D341Med (cell line): ENCODE results near the gene NCR1.
"Not testable (repeated sequence)": the region's sequence is repeated elsewhere in the genome, so short reads cannot be mapped to it uniquely, and the experiment has no call there.

Experiments used
- DNase-seq: peaks from one replicate; pipeline ENCODE4 v3.0.0; 2012; ENCODE audit warnings: low spot score

The NCR1 gene

DNA sequence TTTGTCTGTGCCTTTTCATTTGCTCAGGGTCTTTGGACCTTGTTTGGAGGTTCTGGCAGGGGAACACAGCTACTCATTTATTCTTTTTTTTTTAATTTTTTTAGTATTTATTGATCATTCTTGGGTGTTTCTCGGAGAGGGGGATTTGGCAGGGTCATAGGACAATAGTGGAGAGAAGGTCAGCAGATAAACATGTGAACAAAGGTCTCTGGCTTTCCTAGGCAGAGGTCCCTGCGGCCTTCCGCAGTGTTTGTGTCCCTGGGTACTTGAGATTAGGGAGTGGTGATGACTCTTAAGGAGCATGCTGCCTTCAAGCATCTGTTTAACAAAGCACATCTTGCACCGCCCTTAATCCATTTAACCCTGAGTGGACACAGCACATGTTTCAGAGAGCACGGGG is 2.0 kb downstream of the NCR1 start:
- DNase-seq, result not testable (repeated sequence)

GRCh38 chr19:54916822-54917221 is 10.9 kb downstream of the NCR1 start:
- DNase-seq, result no peak

DNA sequence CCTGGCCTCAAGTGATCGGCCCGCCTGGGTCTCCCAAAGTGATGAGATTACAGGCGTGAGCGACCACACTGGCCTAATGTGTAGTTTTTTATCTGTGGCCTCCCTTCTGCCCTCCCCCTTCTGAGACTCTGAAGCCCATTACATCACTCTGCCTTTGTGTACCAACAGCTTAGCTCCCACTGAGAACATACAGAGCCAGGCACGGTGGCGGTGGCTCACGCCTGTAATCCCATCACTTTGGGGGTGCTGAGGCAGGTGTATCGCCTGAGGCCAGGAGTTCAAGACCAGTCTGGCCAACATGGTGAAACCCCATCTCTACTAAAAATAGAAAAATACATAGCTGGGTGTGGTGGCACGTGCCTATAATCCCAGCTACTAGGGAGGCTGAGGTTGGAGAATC is 12.6 kb downstream of the NCR1 start:
- no peak for DNase-seq

DNA sequence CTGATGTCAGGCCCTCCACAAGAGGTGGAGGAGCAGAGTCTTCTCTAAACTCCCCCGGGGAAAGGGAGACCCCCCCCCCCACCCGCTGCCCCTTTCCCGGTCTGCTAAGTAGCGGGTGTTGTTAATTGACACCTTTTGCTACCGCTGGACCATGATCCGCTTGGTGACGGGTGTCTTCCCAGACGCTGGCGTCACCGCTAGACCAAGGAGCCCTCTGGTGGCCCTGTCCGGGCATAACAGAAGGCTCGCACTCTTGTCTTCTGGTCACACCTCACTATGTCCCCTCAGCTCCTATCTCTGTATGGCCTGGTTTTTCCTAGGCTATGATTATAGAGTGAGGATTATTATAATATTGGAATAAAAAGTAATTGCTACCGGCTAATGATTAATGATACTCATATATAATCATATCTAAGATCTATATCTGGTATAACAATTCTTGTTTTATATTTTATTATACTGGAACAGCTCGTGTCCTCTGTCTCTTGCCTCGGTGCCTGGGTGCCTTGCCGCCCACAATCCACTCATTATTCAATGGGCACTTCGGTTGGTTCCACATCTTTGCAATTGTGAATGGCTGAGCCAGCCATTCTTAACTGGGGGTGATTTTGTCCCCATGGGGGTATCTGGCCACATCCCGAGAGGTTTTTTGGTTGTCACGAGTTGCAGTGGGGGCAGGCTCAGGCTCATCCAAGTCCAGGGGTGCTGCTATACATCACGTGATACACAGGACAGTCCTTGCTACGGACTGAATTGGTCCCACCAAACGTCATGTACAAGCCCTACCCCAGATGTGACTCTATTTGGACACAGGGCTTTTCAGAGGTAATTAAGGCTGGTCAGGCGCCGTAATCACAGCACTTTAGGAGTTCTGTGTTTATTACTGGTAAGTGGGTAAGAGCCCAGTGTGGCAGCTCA is 14.0 kb downstream of the NCR1 start:
- DNase-seq, result not testable (repeated sequence)

DNA sequence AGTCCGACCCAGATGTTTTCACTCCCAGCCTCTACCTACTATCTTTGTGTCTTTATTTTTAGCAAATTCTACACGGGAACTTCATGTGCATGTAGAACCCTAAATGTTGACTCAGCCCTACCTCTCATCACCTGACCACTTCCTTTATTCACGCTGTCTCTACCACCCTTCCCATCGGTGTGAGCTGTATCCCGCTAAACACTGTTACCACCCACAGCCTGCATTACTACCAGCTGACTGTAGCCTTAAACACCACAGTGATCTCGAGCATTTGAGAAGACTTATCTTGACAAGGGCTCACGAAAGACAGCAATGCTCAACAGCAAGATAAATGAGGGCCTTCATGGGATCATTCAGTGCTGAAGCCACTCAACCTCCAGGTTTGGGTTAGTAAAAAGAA is 15.1 kb downstream of the NCR1 start:
- no peak for DNase-seq

DNA sequence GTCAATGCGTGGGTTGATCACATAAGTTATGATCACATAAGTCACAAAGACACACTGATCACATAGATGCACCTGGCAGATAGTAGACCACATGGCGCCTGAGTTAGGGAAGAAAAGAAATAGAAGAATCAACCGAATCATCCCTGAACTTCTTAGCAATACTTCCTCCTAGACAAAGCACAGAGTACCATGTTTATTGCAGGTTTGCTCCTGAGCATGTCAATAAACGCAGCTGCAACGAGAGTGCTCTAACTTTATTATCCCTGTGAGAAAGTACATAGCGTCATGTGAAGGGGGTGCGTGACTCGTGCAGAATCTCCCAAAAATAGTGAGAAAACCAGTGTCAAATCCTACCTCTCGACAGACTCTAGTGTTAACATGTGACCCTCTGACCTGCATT is 17.3 kb downstream of the NCR1 start:
- DNase-seq, result no peak

GRCh38 chr19:54928299-54928698 is 22.4 kb downstream of the NCR1 start:
- DNase-seq, result no peak

DNA sequence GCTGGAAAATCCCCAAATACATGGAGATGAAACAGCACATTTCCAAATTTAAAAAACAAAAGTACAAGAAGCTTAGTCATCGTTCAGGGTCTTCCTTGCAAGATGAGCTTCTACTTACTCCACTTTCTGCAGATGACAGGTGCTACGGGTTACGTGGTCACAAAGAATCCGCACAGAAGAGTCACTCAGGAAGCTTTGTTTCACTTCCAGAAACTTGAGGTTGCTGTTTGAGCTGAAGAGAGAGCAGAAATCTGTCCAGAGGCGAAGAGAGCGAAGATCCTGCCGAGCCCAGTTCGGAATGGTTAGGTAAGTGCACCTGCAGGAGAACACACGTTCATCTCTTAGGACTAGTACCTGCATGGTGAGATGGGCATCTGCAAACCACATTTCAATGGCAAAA is 32.0 kb downstream of the NCR1 start:
- DNase-seq, result no peak

DNA sequence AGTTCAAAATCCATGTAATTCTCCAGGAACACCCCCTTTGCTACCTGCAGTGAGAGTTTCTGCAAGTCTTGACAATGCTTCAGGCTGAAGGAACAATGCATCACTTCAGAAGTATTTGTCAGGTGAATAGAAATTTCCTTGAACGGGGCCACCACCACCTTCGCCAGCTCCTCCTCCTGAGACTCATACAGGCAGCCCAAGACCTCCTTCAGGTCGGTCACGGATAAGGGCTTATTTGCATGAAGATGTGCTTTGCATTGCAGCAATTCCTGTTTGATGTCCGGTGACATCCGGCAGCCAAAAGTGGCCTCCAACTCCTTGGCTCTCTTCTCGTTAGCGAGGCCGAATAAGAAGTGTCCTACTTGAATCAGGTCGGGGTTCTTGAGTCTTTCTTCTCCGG is 33.0 kb downstream of the NCR1 start:
- no peak for DNase-seq

DNA sequence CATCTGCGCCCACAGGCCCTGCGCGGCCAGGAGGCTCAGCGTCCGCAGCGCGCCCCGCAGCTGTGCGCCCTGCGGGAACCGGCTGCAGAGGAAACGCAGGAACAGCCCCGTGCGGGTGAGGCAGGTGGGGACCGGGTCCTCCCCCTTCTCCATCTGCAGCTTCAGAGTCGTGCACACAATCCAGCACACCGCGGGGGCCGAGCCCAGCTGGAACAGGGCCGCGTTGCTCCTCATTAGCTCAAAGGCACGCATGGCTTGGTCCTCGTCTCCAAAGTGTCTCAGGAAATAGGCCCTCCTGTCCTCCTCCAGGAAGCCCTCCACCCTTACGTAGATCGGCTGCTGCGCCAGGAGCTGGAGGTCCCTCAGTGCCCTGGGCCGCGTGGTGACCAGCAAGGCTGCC is 33.6 kb downstream of the NCR1 start:
- DNase-seq, result not testable (repeated sequence)

- DNase-seq, result not testable (repeated sequence)
These were observed 37.9 kb downstream of the NCR1 start for GRCh38 chr19:54943772-54944361.

- no peak for DNase-seq
These were observed 41.4 kb downstream of the NCR1 start, which contains the start of gene NLRP7 for GRCh38 chr19:54947381-54947780. Gene NLRP7, minus strand, starts transcription at chr19:54947530.

GRCh38 chr19:54949412-54949811 is 43.5 kb downstream of the NCR1 start:
- DNase-seq, result no peak

DNA sequence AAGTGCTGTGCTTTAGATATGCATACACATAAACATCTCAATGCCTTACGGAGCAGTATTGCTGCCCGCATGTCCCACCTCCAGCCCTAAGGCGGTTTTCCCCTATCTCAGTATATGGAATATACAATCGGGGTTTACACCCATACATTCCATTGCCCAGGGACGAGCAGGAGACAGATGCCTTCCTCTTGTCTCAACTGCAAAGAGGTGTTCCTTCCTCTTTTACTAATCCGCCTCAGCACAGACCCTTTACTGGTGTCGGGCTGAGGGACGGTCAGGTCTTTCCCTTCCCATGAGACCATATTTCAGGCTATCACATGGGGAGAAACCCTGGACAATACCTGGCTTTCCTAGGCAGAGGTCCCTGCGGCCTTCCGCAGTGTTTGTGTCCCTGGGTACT is 44.6 kb downstream of the NCR1 start:
- not testable (repeated sequence) for DNase-seq

- DNase-seq, result no peak
These were observed 46.8 kb downstream of the NCR1 start for GRCh38 chr19:54952591-54953344.

DNA sequence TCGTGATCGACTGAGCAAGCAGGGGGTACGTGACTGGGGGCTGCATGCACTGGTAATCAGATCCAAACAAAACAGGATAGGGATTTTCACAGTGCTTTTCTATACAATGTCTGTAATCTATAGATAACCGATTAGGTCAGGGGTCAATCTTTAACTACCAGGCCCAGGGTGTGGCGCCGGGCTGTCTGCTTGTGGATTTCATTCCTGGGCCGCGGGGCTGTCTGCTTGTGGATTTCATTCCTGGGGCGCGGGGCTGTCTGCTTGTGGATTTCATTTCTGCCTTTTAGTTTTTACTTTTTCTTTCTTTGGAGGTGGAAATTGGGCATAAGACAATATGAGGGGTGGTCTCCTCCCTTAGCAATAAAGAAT is 47.4 kb downstream of the NCR1 start:
- DNase-seq, result not testable (repeated sequence)

GRCh38 chr19:54955376-54955775 is 49.4 kb downstream of the NCR1 start:
- no peak for DNase-seq

GRCh38 chr19:54959840-54960239 is 53.9 kb downstream of the NCR1 start:
- DNase-seq, result no peak
